ENCODE measurements around the gene DNASE1L2.

Gene DNASE1L2

GRCh38 chr16:2270588-2271470 is 34.6 kb downstream of the DNASE1L2 start:
- no peak for TF ChIP-seq Cebpa-rat (IDR thresholded peaks at IDR 0.05)
- Histone ChIP-seq H3K4me2 (peak overlapping the region in 3 of 11 experiments; percentile 10 to 97 (median 96); a peak in 2 of 22 replicates), H3K4me3 (no peak overlapping the region), H3K9ac (peak overlapping the region in 8 of 11 experiments; percentile 33 to 98 (median 95); a peak in 13 of 22 replicates), H3K4me1 (peaks cover 26 to 44% (median 37%) of the 10 kb centered on the region in 10 experiments), H3K36me3 (peaks cover 0 to 11% (median 4%) of the 10 kb centered on the region in 11 experiments; a peak in 20 of 22 replicates), H3K27me3 (no peaks in the 10 kb centered on the region), H3K27ac (no peak overlapping the region), H4K20me1 (peaks cover 21 to 67% (median 48%) of the 10 kb centered on the region in 11 experiments; a peak in 21 of 22 replicates), H3K9me3 (replicated peaks in 1 of 11) (no peaks in the 10 kb centered on the region)

- Histone ChIP-seq H3K9ac (peak overlapping the region in 2 of 11 experiments; percentile 9 to 95; a peak in 2 of 22 replicates), H3K4me2 (peak overlapping the region in 3 of 11 experiments; percentile 23 to 61 (median 58); a peak in 2 of 22 replicates), H3K27ac (no peak overlapping the region), H3K9me3 (replicated peaks in 1 of 11) (no peaks in the 10 kb centered on the region), H4K20me1 (peaks cover 10 to 56% (median 37%) of the 10 kb centered on the region in 11 experiments; a peak in 20 of 22 replicates), H3K27me3 (no peaks in the 10 kb centered on the region), H3K36me3 (peaks cover 0 to 8% (median 0%) of the 10 kb centered on the region in 11 experiments; a peak in 2 of 22 replicates), H3K4me3 (no peak overlapping the region), H3K4me1 (peaks cover 22 to 41% (median 29%) of the 10 kb centered on the region in 10 experiments)
- TF ChIP-seq Cebpa-rat (IDR thresholded peaks at IDR 0.05) = no peak
Observed at GRCh38 chr16:2271848-2272461, 35.7 kb downstream of the DNASE1L2 start.

DNA sequence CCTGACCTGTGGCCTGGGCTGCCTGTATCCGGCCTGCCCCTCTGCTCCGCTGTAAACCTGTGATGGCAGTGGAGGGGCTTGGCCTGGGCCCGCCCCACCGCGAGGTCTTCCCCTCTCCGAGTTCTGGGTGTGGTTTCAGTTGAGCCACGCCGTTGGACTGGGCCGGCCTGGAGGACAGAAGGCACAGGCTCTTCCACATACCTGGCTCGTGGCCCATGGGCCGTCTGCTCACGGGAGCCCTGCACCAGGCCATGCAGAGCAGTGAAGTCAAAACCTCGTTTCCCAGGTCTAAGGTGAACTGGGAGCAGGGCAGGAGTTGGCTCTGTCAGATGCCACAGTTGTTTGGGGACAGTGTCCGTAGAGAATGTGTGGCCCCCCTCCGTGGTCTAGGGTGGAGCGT is 37.2 kb downstream of the DNASE1L2 start:
- no peak overlapping the region for H3K4me3 ChIP-seq
- H3K36me3 ChIP-seq = peaks cover 0 to 8% (median 0%) of the 10 kb centered on the region in 11 experiments; a peak in 2 of 22 replicates
- no peak overlapping the region for H3K27ac ChIP-seq
- 0 out of 22 replicates have a peak overlapping the region, but pooled peaks of 1 of the 11 experiments have one; percentile 61 for H3K4me2 ChIP-seq
- no peaks in the 10 kb centered on the region for H3K9me3 ChIP-seq (replicated peaks in 1 of 11)
- peak overlapping the region in 4 of 11 experiments; percentile 3 to 31 (median 24); a peak in 4 of 22 replicates for H3K9ac ChIP-seq
- H3K4me1 ChIP-seq = peaks cover 22 to 41% (median 29%) of the 10 kb centered on the region in 10 experiments
- peaks cover 10 to 55% (median 30%) of the 10 kb centered on the region in 11 experiments; a peak in 19 of 22 replicates for H4K20me1 ChIP-seq
- TF ChIP-seq Cebpa-rat (IDR thresholded peaks at IDR 0.05) = no peak
- no peaks in the 10 kb centered on the region for H3K27me3 ChIP-seq

DNA sequence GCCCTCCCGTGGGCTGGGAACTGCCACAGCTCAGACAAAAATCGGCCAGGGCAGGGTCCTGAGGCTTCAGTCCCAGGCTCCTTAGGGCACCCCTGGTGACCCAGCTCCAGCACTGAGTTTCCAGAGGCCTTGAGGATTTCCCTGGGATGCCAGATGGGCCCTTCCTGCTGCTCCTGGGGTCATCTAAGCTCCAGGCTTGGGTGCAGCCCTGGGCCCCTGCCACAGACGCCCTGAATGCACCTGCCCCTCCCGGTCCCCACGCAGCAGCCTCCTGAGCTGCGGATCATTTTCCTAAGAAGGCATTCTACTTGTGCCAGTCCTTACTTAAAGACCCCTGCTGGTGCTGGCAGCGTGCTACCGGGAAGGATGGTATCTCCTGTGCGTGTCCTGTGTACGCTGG is 37.7 kb downstream of the DNASE1L2 start:
- Histone ChIP-seq H3K4me3 (no peak overlapping the region), H3K4me1 (peaks cover 21 to 40% (median 29%) of the 10 kb centered on the region in 10 experiments), H3K27ac (no peak overlapping the region), H4K20me1 (peaks cover 10 to 57% (median 28%) of the 10 kb centered on the region in 11 experiments; a peak in 19 of 22 replicates), H3K9me3 (replicated peaks in 1 of 11) (no peaks in the 10 kb centered on the region), H3K36me3 (peaks cover 0 to 8% (median 0%) of the 10 kb centered on the region in 11 experiments; a peak in 2 of 22 replicates), H3K9ac (peak overlapping the region in 5 of 11 experiments; percentile 3 to 31 (median 12); a peak in 5 of 22 replicates), H3K27me3 (no peaks in the 10 kb centered on the region), H3K4me2 (no peak overlapping the region)
- no peak for TF ChIP-seq Cebpa-rat (IDR thresholded peaks at IDR 0.05)

DNA sequence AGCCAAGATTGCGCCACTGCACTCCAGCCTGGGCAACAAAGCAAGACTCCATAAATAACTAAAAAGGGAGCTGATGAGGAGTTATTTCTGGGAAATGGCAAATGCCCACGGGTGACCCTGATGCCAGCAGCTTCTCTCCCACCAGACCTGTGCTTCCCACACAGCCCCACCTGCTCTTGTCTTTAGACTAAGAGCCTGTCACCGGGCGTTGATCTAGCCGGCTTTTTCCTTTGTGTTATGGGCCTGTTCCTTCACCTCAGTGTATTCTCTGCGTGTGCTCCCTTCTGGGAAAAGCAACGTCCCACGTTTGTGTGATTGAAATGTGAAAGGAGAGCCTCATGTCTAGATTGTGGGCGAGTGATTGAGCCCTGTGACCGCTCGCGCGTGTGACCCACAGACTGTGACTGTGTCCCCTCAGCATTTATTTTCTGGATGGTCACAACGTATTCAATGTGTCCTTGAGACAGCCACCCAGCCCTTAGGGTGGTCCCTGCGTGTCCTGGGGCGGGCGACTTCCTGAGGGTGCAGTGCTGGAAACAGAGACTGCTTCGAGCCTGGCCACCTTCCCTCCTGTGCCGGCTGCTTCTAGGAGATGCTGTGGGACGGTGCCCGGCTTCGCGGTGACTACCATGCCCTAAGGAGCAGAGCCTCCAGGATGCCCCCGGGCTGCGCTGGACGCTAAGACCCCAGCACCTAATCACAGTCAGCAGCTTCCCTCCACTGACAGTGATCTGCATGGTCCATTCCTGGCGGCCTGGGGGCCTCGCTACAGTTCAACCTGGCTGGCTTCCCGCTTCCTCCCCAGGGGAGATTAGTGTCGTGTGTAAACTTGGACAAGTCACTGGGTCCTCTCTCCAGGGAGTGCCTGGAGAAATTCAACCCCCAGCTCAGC is 39.5 kb downstream of the DNASE1L2 start:
- no peak overlapping the region for H3K4me3 ChIP-seq
- H3K27me3 ChIP-seq = no peaks in the 10 kb centered on the region
- peak overlapping the region in 5 of 11 experiments; percentile 14 to 28 (median 20); a peak in 6 of 22 replicates for H3K4me2 ChIP-seq
- H4K20me1 ChIP-seq = peaks cover 0 to 44% (median 10%) of the 10 kb centered on the region in 11 experiments; a peak in 13 of 22 replicates
- peak overlapping the region in 3 of 11 experiments; percentile 23 to 39 (median 30); a peak in 5 of 22 replicates for H3K9ac ChIP-seq
- H3K27ac ChIP-seq = 0 out of 22 replicates have a peak overlapping the region, but pooled peaks of 1 of the 11 experiments have one; percentile 3
- no peaks in the 10 kb centered on the region for H3K9me3 ChIP-seq (replicated peaks in 1 of 11)
- H3K36me3 ChIP-seq = peaks cover 0 to 8% (median 0%) of the 10 kb centered on the region in 11 experiments; a peak in 2 of 22 replicates
- peaks cover 9 to 23% (median 14%) of the 10 kb centered on the region in 10 experiments; a peak in 18 of 20 replicates for H3K4me1 ChIP-seq
- no peak for TF ChIP-seq Cebpa-rat (IDR thresholded peaks at IDR 0.05)

DNA sequence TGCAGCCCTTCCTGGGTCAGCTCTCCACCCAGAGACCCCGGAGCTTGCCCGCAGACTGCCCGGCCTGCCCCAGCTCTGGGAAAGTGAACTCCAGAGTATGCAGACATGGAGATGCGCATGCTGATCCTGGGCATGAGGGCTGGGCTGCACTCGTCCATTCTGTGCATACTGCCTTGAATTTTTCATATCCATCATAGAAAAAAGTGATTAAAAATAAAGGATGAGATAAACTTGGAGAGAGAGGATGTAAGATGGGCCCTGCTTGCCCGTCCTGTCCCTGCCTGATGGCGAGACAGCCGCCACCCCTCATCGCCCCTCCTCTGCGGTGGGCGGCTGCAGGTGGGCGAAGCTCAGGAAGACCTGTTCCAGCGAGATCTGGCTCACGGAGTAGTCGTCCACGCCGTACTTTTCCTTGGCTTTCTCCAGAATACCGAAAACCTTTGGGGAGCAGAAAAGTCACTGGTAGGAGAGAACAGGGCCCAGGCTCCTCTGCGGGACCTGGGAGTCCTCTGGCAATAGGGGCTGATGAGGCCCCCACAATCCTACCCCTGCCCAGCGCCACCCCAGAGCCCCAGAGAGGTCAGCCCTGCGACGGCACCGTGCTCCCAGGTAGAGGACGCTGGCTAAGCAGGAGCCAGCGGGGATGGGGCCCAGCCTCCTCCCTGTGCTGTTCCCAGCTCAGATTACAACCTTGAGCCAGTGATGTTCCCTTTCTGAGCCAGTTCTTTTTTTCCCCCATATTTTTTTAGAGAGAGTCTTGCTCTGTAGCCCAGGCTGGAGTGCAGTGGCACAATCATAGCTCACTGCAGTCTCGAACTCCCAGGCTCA is 40.3 kb downstream of the DNASE1L2 start:
- Histone ChIP-seq H3K9ac (peak overlapping the region in 3 of 11 experiments; percentile 23 to 39 (median 30); a peak in 4 of 22 replicates), H3K27me3 (no peaks in the 10 kb centered on the region), H3K4me1 (peaks cover 9 to 23% (median 14%) of the 10 kb centered on the region in 10 experiments; a peak in 18 of 20 replicates), H3K36me3 (peaks cover 0 to 8% (median 0%) of the 10 kb centered on the region in 11 experiments; a peak in 2 of 22 replicates), H3K4me3 (no peak overlapping the region), H3K9me3 (replicated peaks in 1 of 11) (no peaks in the 10 kb centered on the region), H4K20me1 (peaks cover 0 to 35% (median 4%) of the 10 kb centered on the region in 11 experiments; a peak in 9 of 22 replicates), H3K4me2 (peak overlapping the region in 4 of 11 experiments; percentile 14 to 28 (median 22); a peak in 4 of 22 replicates), H3K27ac (no peak overlapping the region)
- no peak for TF ChIP-seq Cebpa-rat (IDR thresholded peaks at IDR 0.05)
